Body of pancreas (tissue), 4 donors: ENCODE data around the gene PSMG1. TPM values are rescaled to one million over a fixed set of nuclear protein-coding genes. Genes with fewer than 3 reads are reported as not detected.

ENCODE experiments used
- ATAC-seq: fragments of 150-250 bp; one replicate; pipeline ENCODE4 v1.9.1; 2016
- DNase-seq, 4 donors: peaks; one replicate each; pipeline ENCODE4 v3.0.0-alpha.2; 2019
- H3K27ac ChIP-seq, 4 donors: fragments of 200-600 bp; sonication (generic); 1 replicate in 3 of 4; 2 replicates in 1 of 4; pipeline versions ENCODE4 v1.5.1 to v1.6.1; 2016 to 2019; ENCODE audit warnings: mild to moderate bottlenecking in 1 of 4, mixed read lengths in 1 of 4, moderate library complexity in 1 of 4
- H3K27me3 ChIP-seq, 2 donors: fragments of 200-600 bp; sonication (generic); one replicate each; pipeline ENCODE4 v1.6.0; 2016; ENCODE audit warnings: mild to moderate bottlenecking in 1 of 2
- H3K36me3 ChIP-seq, 2 donors: fragments of 200-600 bp; sonication (generic); replicated peaks in 1 of 2; 2 replicates each; pipeline ENCODE4 v1.5.1; 2016; ENCODE audit warnings: low read depth in 2 of 2; ENCODE audit not compliant: insufficient read depth in 1 of 2
- H3K4me1 ChIP-seq: fragments of 200-600 bp; sonication (generic); one replicate; pipeline ENCODE4 v1.6.0; 2016
- H3K4me3 ChIP-seq, 2 donors: fragments of 200-600 bp; sonication (generic); 1 replicate in 1 of 2; 2 replicates in 1 of 2; pipeline ENCODE4 v1.5.1; 2016 to 2019
- H3K9me3 ChIP-seq, 3 donors: fragments of 200-600 bp; sonication (generic); 1 replicate in 2 of 3; 2 replicates in 1 of 3; pipeline ENCODE4 v1.5.1; 2016
- POLR2A ChIP-seq, 3 donors: fragments of 450-650 bp; IDR thresholded peaks; one replicate each; pipeline ENCODE4 v1.6.1; 2016; ENCODE audit warnings: antibody characterized with exemption in 3 of 3, mild to moderate bottlenecking in 2 of 3
- WGBS, 2 donors: methylation state at CpG; one replicate each; pipeline ENCODE4 v1.1.5; 2017; 5-methylcytosine and 5-hydroxymethylcytosine counted together
- intact Hi-C: fragments of 100-400 bp; cut with DNase I; formaldehyde crosslinking; loops from one replicate; pipeline ENCODE4 v1.15.1; 2023
- total RNA-seq, 2 donors: library from RNA; depleted of rRNA; stranded (reverse); fragments of >200 nt; gene quantifications; one replicate each; pipeline ENCODE4 v1.1.0, GENCODE V29; 2016
- TF ChIP-seq, protein P1 (sequence below), 7 experiments: fragments of 450-650 bp in 4 of 7; fragments of 200-600 bp in 3 of 7; sonication (generic) in 3 of 7; IDR thresholded peaks; one replicate each; pipeline ENCODE4 v1.5.1; 2016 to 2019; ENCODE audit warnings: antibody characterized with exemption in 7 of 7

The PSMG1 gene
- total RNA-seq, 2 donors from 2014 or later, result 16.6 to 19.4 TPM

DNA sequence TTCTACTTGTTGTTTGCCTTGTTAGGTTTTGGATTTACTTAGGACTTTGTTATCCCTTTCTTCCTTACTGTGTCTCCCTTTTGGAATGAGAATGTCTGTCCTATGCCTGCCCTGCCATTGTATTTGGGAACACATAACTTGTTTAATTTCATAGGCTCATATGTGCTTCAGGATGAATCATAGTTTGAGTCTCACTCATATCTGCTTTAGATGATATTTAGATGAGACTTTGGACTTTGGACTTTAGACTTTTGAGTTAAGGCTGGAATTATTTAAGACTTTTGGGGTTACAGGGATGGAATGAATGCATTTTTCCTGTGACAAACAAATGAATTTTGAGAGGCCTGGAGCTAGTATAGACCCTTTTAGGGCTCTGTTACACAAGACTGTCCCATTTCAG lies 33.4 kb downstream of the PSMG1 start:
- no peaks in the 10 kb centered on the region for H3K27me3 ChIP-seq
- intact Hi-C loops, result no loop called here
- no peaks in the 10 kb centered on the region for H3K4me1 ChIP-seq
- H3K27ac ChIP-seq, result no peak overlapping the region
- no peaks in the 10 kb centered on the region for H3K9me3 ChIP-seq
- DNase-seq, result no peak
- no peaks in the 10 kb centered on the region for H3K36me3 ChIP-seq
- no peak for ATAC-seq
- TF ChIP-seq, protein P1, sequence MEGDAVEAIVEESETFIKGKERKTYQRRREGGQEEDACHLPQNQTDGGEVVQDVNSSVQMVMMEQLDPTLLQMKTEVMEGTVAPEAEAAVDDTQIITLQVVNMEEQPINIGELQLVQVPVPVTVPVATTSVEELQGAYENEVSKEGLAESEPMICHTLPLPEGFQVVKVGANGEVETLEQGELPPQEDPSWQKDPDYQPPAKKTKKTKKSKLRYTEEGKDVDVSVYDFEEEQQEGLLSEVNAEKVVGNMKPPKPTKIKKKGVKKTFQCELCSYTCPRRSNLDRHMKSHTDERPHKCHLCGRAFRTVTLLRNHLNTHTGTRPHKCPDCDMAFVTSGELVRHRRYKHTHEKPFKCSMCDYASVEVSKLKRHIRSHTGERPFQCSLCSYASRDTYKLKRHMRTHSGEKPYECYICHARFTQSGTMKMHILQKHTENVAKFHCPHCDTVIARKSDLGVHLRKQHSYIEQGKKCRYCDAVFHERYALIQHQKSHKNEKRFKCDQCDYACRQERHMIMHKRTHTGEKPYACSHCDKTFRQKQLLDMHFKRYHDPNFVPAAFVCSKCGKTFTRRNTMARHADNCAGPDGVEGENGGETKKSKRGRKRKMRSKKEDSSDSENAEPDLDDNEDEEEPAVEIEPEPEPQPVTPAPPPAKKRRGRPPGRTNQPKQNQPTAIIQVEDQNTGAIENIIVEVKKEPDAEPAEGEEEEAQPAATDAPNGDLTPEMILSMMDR (IDR thresholded peaks at IDR 0.05), result no peak
- TF ChIP-seq POLR2A (IDR thresholded peaks at IDR 0.05), result no peak
- H3K4me3 ChIP-seq, result no peak overlapping the region

DNA sequence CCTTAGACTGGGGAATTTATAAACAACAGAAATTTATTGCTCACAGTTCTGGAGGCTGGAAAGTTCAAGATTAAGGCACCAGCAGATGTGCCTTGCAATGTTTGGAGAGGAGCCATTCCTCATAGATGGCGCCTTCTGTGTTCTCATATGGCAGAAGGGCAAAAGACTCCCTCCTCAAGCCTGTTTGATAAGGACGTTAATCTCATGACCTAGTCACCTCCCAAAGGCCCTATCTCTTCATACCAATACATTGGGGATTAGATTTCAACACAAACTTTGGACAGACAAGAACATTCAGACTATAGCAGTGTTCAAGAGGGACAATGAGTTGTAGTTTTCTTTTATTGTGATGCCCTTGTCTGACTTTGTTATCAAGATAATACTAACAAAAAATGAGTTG lies 34.3 kb downstream of the PSMG1 start:
- H3K9me3 ChIP-seq, result no peaks in the 10 kb centered on the region
- no peaks in the 10 kb centered on the region for H3K4me1 ChIP-seq
- WGBS, 2 donors, result 58 to 65% methylated on average over 2 of the region's 2 CpGs
- no peaks in the 10 kb centered on the region for H3K27me3 ChIP-seq
- intact Hi-C loops, result no loop called here
- H3K4me3 ChIP-seq, result no peak overlapping the region
- no peak overlapping the region for H3K27ac ChIP-seq
- ATAC-seq, result no peak
- H3K36me3 ChIP-seq, result no peaks in the 10 kb centered on the region
- no peak for DNase-seq
- TF ChIP-seq POLR2A (IDR thresholded peaks at IDR 0.05), result no peak
- TF ChIP-seq, protein P1 (IDR thresholded peaks at IDR 0.05), result no peak

DNA sequence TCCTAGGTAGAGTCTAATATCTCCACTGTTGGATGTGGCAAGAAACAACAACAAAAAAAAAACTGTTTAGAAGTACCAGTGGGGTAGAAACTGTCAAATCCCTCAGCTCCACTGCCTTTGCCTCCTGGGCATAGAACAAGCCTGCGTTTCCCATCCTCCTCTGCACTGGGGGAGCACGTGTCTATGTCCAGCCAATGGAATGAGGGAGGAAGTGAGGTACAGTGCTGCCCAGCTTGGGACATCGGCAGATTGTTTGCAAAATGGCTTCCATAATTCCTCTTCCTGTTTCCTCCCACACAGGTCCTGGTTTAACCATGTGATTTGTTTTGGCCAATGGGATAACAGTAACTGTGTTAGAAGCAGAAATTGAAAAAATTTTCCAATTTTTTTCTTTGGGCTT lies 39.1 kb downstream of the PSMG1 start:
- DNase-seq (no peak), ATAC-seq (no peak)
- Histone ChIP-seq H3K27ac (no peak overlapping the region), H3K9me3 (no peaks in the 10 kb centered on the region), H3K4me3 (no peak overlapping the region), H3K4me1 (no peaks in the 10 kb centered on the region), H3K27me3 (no peaks in the 10 kb centered on the region), H3K36me3 (no peaks in the 10 kb centered on the region)
- intact Hi-C loops, result no loop called here
- TF ChIP-seq, protein P1 (IDR thresholded peaks at IDR 0.05), result no peak
- no peak for TF ChIP-seq POLR2A (IDR thresholded peaks at IDR 0.05)
- 83 to 86% methylated on average over 3 of the region's 3 CpGs for WGBS, 2 donors

DNA sequence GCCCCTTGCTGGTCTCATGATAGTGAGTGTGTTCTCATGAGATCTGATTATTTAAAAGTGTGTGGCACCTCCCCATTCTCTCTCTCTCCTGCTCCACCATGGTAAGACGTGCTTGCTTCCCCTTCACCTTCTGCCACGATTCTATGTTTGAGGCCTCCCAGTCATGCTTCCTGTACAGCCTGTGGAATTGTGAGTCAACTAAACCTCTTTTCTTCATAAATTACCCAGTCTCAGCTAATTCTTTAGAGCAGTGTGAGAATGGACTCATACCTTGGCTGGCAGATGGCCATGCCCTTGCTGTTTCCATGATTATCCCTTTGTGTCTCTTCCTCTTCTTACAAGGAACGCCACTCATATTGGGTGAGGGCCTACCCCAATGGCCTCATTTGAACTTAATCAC lies 40.3 kb downstream of the PSMG1 start:
- H3K36me3 ChIP-seq, result no peaks in the 10 kb centered on the region
- TF ChIP-seq, protein P1 (IDR thresholded peaks at IDR 0.05), result no peak
- ATAC-seq (no peak), DNase-seq (no peak)
- no peaks in the 10 kb centered on the region for H3K9me3 ChIP-seq
- H3K4me3 ChIP-seq, result no peak overlapping the region
- no peaks in the 10 kb centered on the region for H3K4me1 ChIP-seq
- H3K27me3 ChIP-seq, result no peaks in the 10 kb centered on the region
- intact Hi-C loops, result no loop called here
- H3K27ac ChIP-seq, result no peak overlapping the region
- 85 to 95% methylated on average over 3 of the region's 3 CpGs for WGBS, 2 donors

DNA sequence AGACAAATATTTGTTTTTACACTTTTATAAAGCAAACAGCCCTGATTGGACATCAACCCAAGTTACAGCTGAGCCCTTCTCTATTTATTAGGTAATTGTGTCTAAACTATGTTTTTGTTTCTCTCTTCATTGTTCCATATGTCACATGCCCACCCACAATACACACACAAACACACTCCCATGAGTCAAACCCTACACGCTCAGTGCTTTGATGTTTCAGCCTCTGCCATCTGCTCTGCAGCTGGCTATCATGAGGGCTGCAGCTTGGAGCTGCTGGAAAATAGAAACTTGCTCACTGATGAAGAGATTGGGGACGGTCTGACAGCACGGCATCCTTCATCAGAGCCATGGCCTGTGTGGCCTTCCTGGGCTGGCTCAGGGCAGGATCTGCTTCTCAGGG lies 41.7 kb downstream of the PSMG1 start:
- no peak overlapping the region for H3K27ac ChIP-seq
- no peak for DNase-seq
- WGBS, 2 donors, result 69 to 77% methylated on average over 3 of the region's 3 CpGs
- no peak overlapping the region for H3K4me3 ChIP-seq
- no peaks in the 10 kb centered on the region for H3K27me3 ChIP-seq
- intact Hi-C loops, result no loop called here
- H3K36me3 ChIP-seq, result no peaks in the 10 kb centered on the region
- no peaks in the 10 kb centered on the region for H3K9me3 ChIP-seq
- TF ChIP-seq, protein P1 (IDR thresholded peaks at IDR 0.05), result no peak
- TF ChIP-seq POLR2A (IDR thresholded peaks at IDR 0.05), result no peak
- no peak for ATAC-seq
- H3K4me1 ChIP-seq, result no peaks in the 10 kb centered on the region
